GM13976 (cell line): ENCODE data around the gene FOXA1.

Source experiments
- DNase-seq: peaks from one replicate; pipeline ENCODE4 v3.0.0; 2012; ENCODE audit warnings: low spot score
- CTCF ChIP-seq: IDR thresholded peaks from 2 replicates; pipeline ENCODE4 v1.5.1; 2012; ENCODE audit warnings: borderline replicate concordance, mild to moderate bottlenecking; ENCODE audit not compliant: insufficient read depth; ENCODE audit errors: extremely low read depth, missing control alignments, control extremely low read depth
- in situ Hi-C: fragments of 300-500 bp; cut with MboI; formaldehyde crosslinking; loops from one replicate; pipeline ENCODE4 v1.12.0; 2022; ENCODE audit warnings: low sequenced_read_pairs, mixed read lengths, inconsistent platforms; ENCODE audit not compliant: unreplicated experiment

Gene FOXA1

GRCh38 chr14:37544407-37544806 is 50.6 kb downstream of the FOXA1 start:
- TF ChIP-seq CTCF, result no peak
- in situ Hi-C loops, result no loop called here
- DNase-seq, result no peak

GRCh38 chr14:37539992-37540391 is 55.1 kb downstream of the FOXA1 start:
- in situ Hi-C loops, result no loop called here
- DNase-seq, result no peak
- TF ChIP-seq CTCF, result no peak
